ENCODE data around the gene CTPS1. TPM values are rescaled to one million over a fixed set of nuclear protein-coding genes. Genes with fewer than 3 reads are reported as not detected.

Gene CTPS1
- polyA plus RNA-seq, 1 donor from 2014 or later = 76.1 TPM

DNA sequence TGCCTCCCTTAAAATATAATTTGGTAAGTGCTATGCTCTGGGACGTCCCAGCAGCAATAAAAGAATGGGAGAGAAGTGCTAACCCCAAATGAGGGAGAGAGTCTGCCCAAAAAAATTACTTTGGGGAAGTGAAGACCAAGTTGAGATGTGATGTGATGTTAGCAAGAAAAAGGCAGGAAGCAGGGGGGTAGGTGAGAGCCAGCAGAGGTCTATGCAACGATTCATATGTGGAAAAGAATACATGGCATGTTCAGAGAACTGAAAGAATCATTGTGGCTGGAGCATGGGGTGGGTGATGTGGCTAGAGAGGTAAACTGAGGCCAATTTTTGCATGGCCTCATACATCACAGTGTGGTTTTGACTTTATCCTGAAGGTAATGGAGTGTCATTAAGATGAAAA lies 5.6 kb upstream of the CTPS1 start:
- no peak overlapping the region for H2AFZ ChIP-seq (ENCODE audit: low read depth, low read length)
- H3F3A ChIP-seq (ENCODE audit: insufficient read depth, low read length, poor library complexity, severe bottlenecking) = no peaks in the 10 kb centered on the region
- H3K36me3 ChIP-seq (ENCODE audit: insufficient read depth, low read length) = no peaks in the 10 kb centered on the region
- TF ChIP-seq, protein P1, sequence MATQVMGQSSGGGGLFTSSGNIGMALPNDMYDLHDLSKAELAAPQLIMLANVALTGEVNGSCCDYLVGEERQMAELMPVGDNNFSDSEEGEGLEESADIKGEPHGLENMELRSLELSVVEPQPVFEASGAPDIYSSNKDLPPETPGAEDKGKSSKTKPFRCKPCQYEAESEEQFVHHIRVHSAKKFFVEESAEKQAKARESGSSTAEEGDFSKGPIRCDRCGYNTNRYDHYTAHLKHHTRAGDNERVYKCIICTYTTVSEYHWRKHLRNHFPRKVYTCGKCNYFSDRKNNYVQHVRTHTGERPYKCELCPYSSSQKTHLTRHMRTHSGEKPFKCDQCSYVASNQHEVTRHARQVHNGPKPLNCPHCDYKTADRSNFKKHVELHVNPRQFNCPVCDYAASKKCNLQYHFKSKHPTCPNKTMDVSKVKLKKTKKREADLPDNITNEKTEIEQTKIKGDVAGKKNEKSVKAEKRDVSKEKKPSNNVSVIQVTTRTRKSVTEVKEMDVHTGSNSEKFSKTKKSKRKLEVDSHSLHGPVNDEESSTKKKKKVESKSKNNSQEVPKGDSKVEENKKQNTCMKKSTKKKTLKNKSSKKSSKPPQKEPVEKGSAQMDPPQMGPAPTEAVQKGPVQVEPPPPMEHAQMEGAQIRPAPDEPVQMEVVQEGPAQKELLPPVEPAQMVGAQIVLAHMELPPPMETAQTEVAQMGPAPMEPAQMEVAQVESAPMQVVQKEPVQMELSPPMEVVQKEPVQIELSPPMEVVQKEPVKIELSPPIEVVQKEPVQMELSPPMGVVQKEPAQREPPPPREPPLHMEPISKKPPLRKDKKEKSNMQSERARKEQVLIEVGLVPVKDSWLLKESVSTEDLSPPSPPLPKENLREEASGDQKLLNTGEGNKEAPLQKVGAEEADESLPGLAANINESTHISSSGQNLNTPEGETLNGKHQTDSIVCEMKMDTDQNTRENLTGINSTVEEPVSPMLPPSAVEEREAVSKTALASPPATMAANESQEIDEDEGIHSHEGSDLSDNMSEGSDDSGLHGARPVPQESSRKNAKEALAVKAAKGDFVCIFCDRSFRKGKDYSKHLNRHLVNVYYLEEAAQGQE (IDR thresholded peaks at IDR 0.05; ENCODE audit: borderline replicate concordance) = no peak
- TF ChIP-seq, protein P2, sequence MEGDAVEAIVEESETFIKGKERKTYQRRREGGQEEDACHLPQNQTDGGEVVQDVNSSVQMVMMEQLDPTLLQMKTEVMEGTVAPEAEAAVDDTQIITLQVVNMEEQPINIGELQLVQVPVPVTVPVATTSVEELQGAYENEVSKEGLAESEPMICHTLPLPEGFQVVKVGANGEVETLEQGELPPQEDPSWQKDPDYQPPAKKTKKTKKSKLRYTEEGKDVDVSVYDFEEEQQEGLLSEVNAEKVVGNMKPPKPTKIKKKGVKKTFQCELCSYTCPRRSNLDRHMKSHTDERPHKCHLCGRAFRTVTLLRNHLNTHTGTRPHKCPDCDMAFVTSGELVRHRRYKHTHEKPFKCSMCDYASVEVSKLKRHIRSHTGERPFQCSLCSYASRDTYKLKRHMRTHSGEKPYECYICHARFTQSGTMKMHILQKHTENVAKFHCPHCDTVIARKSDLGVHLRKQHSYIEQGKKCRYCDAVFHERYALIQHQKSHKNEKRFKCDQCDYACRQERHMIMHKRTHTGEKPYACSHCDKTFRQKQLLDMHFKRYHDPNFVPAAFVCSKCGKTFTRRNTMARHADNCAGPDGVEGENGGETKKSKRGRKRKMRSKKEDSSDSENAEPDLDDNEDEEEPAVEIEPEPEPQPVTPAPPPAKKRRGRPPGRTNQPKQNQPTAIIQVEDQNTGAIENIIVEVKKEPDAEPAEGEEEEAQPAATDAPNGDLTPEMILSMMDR (IDR thresholded peaks at IDR 0.05; ENCODE audit: poor library complexity, severe bottlenecking) = no peak
- TF ChIP-seq TAF1 (IDR thresholded peaks at IDR 0.05; ENCODE audit: low read depth) (no peak), EP300 (conservative IDR thresholded peaks at IDR 0.05; ENCODE audit: poor library complexity, severe bottlenecking) (no peak), SMC3 (conservative IDR thresholded peaks at IDR 0.05; ENCODE audit: poor library complexity) (no peak), EZH2 (IDR thresholded peaks at IDR 0.05; ENCODE audit: borderline replicate concordance, insufficient read depth, low read length, poor library complexity, severe bottlenecking) (no peak), MXI1 (conservative IDR thresholded peaks at IDR 0.05; ENCODE audit: poor library complexity, severe bottlenecking) (no peak), RAD21 (conservative IDR thresholded peaks at IDR 0.05) (no peak), POLR2AphosphoS5 (IDR thresholded peaks at IDR 0.05) (no peak)
- H3K9ac ChIP-seq (ENCODE audit: low read length) = no peak overlapping the region
- no peak overlapping the region for H3K27ac ChIP-seq (ENCODE audit: low read length)
- H3K4me2 ChIP-seq (ENCODE audit: low read length) = no peak overlapping the region
- no peaks in the 10 kb centered on the region for H3K9me2 ChIP-seq (ENCODE audit: insufficient read depth, low read length)
- H3K9me3 ChIP-seq (ENCODE audit: low read length) = no peaks in the 10 kb centered on the region
- no peaks in the 10 kb centered on the region for H3K79me2 ChIP-seq (replicated peaks; ENCODE audit: insufficient read depth, low read length)
- no peaks in the 10 kb centered on the region for H3K27me3 ChIP-seq (ENCODE audit: insufficient read depth, low read depth, low read length)
- no peak overlapping the region for H3K4me3 ChIP-seq (ENCODE audit: low read length)
- H4K20me1 ChIP-seq (ENCODE audit: insufficient read depth) = no peaks in the 10 kb centered on the region

DNA sequence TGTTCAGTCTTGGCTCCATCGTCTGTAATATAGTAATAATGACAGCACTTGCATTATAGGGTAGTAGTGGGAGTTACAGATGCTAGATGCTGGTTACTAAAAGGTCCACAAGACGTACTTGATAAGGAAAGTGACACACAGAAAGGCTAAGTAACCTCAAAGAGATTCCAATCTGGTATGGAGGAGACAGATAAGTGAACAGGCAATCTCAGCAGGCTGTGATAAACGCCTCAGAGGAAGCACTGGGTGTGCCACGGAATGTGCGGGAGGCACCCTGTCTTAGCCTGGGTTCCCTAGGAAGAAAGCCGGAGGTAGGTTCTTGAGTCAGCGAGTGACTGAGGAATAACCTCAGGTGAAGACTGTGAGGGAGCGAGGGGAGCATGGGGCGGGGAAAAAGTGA lies 4.6 kb upstream of the CTPS1 start:
- no peak for TF ChIP-seq RAD21 (conservative IDR thresholded peaks at IDR 0.05)
- TF ChIP-seq EZH2 (IDR thresholded peaks at IDR 0.05; ENCODE audit: borderline replicate concordance, insufficient read depth, low read length, poor library complexity, severe bottlenecking) = no peak
- TF ChIP-seq, protein P1 (IDR thresholded peaks at IDR 0.05; ENCODE audit: borderline replicate concordance) = no peak
- TF ChIP-seq TAF1 (IDR thresholded peaks at IDR 0.05; ENCODE audit: low read depth) = no peak
- TF ChIP-seq, protein P2 (IDR thresholded peaks at IDR 0.05; ENCODE audit: poor library complexity, severe bottlenecking) = no peak
- no peak for TF ChIP-seq MXI1 (conservative IDR thresholded peaks at IDR 0.05; ENCODE audit: poor library complexity, severe bottlenecking)
- TF ChIP-seq SMC3 (conservative IDR thresholded peaks at IDR 0.05; ENCODE audit: poor library complexity) = no peak
- TF ChIP-seq POLR2AphosphoS5 (IDR thresholded peaks at IDR 0.05) = no peak
- no peak for TF ChIP-seq EP300 (conservative IDR thresholded peaks at IDR 0.05; ENCODE audit: poor library complexity, severe bottlenecking)
- Histone ChIP-seq H3K9me3 (ENCODE audit: low read length) (no peaks in the 10 kb centered on the region), H2AFZ (ENCODE audit: low read depth, low read length) (no peak overlapping the region)

More for the DNA sequence above, 4.6 kb upstream of the CTPS1 start:
- H3K9me2 ChIP-seq (ENCODE audit: insufficient read depth, low read length) = no peaks in the 10 kb centered on the region
- H3K4me3 ChIP-seq (ENCODE audit: low read length) = no peak overlapping the region
- no peak overlapping the region for H3K27ac ChIP-seq (ENCODE audit: low read length)
- no peaks in the 10 kb centered on the region for H3F3A ChIP-seq (ENCODE audit: insufficient read depth, low read length, poor library complexity, severe bottlenecking)
- H3K36me3 ChIP-seq (ENCODE audit: insufficient read depth, low read length) = no peaks in the 10 kb centered on the region
- H3K79me2 ChIP-seq (replicated peaks; ENCODE audit: insufficient read depth, low read length) = no peaks in the 10 kb centered on the region
- H3K27me3 ChIP-seq (ENCODE audit: insufficient read depth, low read depth, low read length) = no peaks in the 10 kb centered on the region
- no peaks in the 10 kb centered on the region for H4K20me1 ChIP-seq (ENCODE audit: insufficient read depth)
- H3K4me2 ChIP-seq (ENCODE audit: low read length) = no peak overlapping the region
- H3K9ac ChIP-seq (ENCODE audit: low read length) = no peak overlapping the region
